ENCODE results near the gene RCOR1. TPM values are rescaled to one million over a fixed set of nuclear protein-coding genes. Genes with fewer than 3 reads are reported as not detected.
A peak's percentile ranks its signal among the peaks of the same experiment; 100 is the strongest.
"Not testable (repeated sequence)": the region's sequence is repeated elsewhere in the genome, so short reads cannot be mapped to it uniquely, and the experiment has no call there.

Gene RCOR1
- total RNA-seq, 2 donors from 2014 or later = 17.1 to 17.5 TPM

- Mint-ChIP-seq H3K9me3 (no peaks in the 10 kb centered on the region), H3K4me1 (ENCODE audit: low read depth in 2 of 2) (peaks cover 3 to 4% of the 10 kb centered on the region in 2 donors), H3K27me3 (no peaks in the 10 kb centered on the region), H3K36me3 (no peaks in the 10 kb centered on the region), H3K4me3 (no peak overlapping the region), H3K27ac (no peak overlapping the region)
- DNase-seq (ENCODE audit: low spot score) = no peak
- no peak for ATAC-seq
Observed at GRCh38 chr14:102560458-102561261, 31.8 kb upstream of the RCOR1 start.

GRCh38 chr14:102565331-102565887 lies 27.0 kb upstream of the RCOR1 start:
- H3K27ac Mint-ChIP-seq = peak overlapping the region in 1 of 2 donors; percentile 69
- H3K4me1 Mint-ChIP-seq (ENCODE audit: low read depth in 2 of 2) = peaks cover 14 to 16% of the 10 kb centered on the region in 2 donors
- ATAC-seq (peak in 1 of 2 donors; percentile 73), DNase-seq (ENCODE audit: low spot score) (no peak)
- H3K36me3 Mint-ChIP-seq = no peaks in the 10 kb centered on the region
- H3K27me3 Mint-ChIP-seq = no peaks in the 10 kb centered on the region
- peak overlapping the region; percentile 40 for H3K4me3 Mint-ChIP-seq
- H3K9me3 Mint-ChIP-seq = no peaks in the 10 kb centered on the region

- Mint-ChIP-seq H3K4me3 (peak overlapping the region; percentile 40), H3K27me3 (no peaks in the 10 kb centered on the region), H3K9me3 (no peaks in the 10 kb centered on the region), H3K4me1 (ENCODE audit: low read depth in 2 of 2) (peaks cover 14 to 16% of the 10 kb centered on the region in 2 donors), H3K36me3 (no peaks in the 10 kb centered on the region), H3K27ac (peak overlapping the region in 1 of 2 donors; percentile 69)
- DNase-seq (ENCODE audit: low spot score) = no peak
- no peak for ATAC-seq
Observed at GRCh38 chr14:102565959-102566358, 26.5 kb upstream of the RCOR1 start.

- DNase-seq (ENCODE audit: low spot score) = no peak
- peak; percentile 63 to 71 for ATAC-seq
- Mint-ChIP-seq H3K4me1 (ENCODE audit: low read depth in 2 of 2) (peaks cover 14 to 16% of the 10 kb centered on the region in 2 donors), H3K9me3 (no peaks in the 10 kb centered on the region), H3K4me3 (peak overlapping the region; percentile 65), H3K27ac (peak overlapping the region; percentile 68 to 70), H3K36me3 (no peaks in the 10 kb centered on the region), H3K27me3 (no peaks in the 10 kb centered on the region)
Observed at GRCh38 chr14:102568115-102568614, 24.3 kb upstream of the RCOR1 start.

- DNase-seq (ENCODE audit: low spot score) (no peak), ATAC-seq (no peak)
- H3K9me3 Mint-ChIP-seq = no peaks in the 10 kb centered on the region
- H3K4me3 Mint-ChIP-seq = no peak overlapping the region
- peaks cover 0 to 1% of the 10 kb centered on the region in 2 donors for H3K27me3 Mint-ChIP-seq
- H3K27ac Mint-ChIP-seq = no peak overlapping the region
- peaks cover 13 to 14% of the 10 kb centered on the region in 2 donors for H3K4me1 Mint-ChIP-seq (ENCODE audit: low read depth in 2 of 2)
- H3K36me3 Mint-ChIP-seq = no peaks in the 10 kb centered on the region
Observed at GRCh38 chr14:102570334-102570995, 22.0 kb upstream of the RCOR1 start.

- peak; percentile 44 for DNase-seq (ENCODE audit: low spot score)
- H3K4me3 Mint-ChIP-seq = no peak overlapping the region
- H3K36me3 Mint-ChIP-seq = no peaks in the 10 kb centered on the region
- ATAC-seq = no peak
- H3K9me3 Mint-ChIP-seq = no peaks in the 10 kb centered on the region
- peaks cover 9% of the 10 kb centered on the region in 2 donors for H3K4me1 Mint-ChIP-seq (ENCODE audit: low read depth in 2 of 2)
- peaks cover 0 to 3% of the 10 kb centered on the region in 2 donors for H3K27me3 Mint-ChIP-seq
- H3K27ac Mint-ChIP-seq = no peak overlapping the region
Observed at GRCh38 chr14:102571043-102571442, 21.4 kb upstream of the RCOR1 start.

GRCh38 chr14:102571478-102572042 lies 20.9 kb upstream of the RCOR1 start:
- peaks cover 0 to 3% of the 10 kb centered on the region in 2 donors for H3K27me3 Mint-ChIP-seq
- no peak overlapping the region for H3K4me3 Mint-ChIP-seq
- ATAC-seq (no peak), DNase-seq (ENCODE audit: low spot score) (no peak)
- H3K27ac Mint-ChIP-seq = no peak overlapping the region
- H3K9me3 Mint-ChIP-seq = no peaks in the 10 kb centered on the region
- no peaks in the 10 kb centered on the region for H3K36me3 Mint-ChIP-seq
- peaks cover 9% of the 10 kb centered on the region in 2 donors for H3K4me1 Mint-ChIP-seq (ENCODE audit: low read depth in 2 of 2)

- H3K4me3 Mint-ChIP-seq; H3K9me3 Mint-ChIP-seq; ATAC-seq; H3K27me3 Mint-ChIP-seq; H3K36me3 Mint-ChIP-seq; H3K4me1 Mint-ChIP-seq (ENCODE audit: low read depth in 2 of 2); H3K27ac Mint-ChIP-seq; DNase-seq (ENCODE audit: low spot score): not testable (repeated sequence)
Observed at GRCh38 chr14:102573161-102573560, 19.3 kb upstream of the RCOR1 start.

- no peak overlapping the region for H3K27ac Mint-ChIP-seq
- ATAC-seq = no peak
Observed at GRCh38 chr14:102573591-102574046, 18.8 kb upstream of the RCOR1 start.

GRCh38 chr14:102574281-102575159 lies 17.9 kb upstream of the RCOR1 start:
- no peak for DNase-seq (ENCODE audit: low spot score)
- H3K9me3 Mint-ChIP-seq = no peaks in the 10 kb centered on the region
- no peak overlapping the region for H3K27ac Mint-ChIP-seq
- no peaks in the 10 kb centered on the region for H3K4me1 Mint-ChIP-seq (ENCODE audit: low read depth in 2 of 2)
- no peaks in the 10 kb centered on the region for H3K36me3 Mint-ChIP-seq
- peaks cover 0 to 3% of the 10 kb centered on the region in 2 donors for H3K27me3 Mint-ChIP-seq
- no peak for ATAC-seq
- no peak overlapping the region for H3K4me3 Mint-ChIP-seq

More at GRCh38 chr14:102573591-102574046, 18.8 kb upstream of the RCOR1 start:
- Mint-ChIP-seq H3K36me3 (no peaks in the 10 kb centered on the region), H3K9me3 (no peaks in the 10 kb centered on the region), H3K4me1 (ENCODE audit: low read depth in 2 of 2) (peaks cover 0 to 1% of the 10 kb centered on the region in 2 donors), H3K4me3 (no peak overlapping the region), H3K27me3 (peaks cover 0 to 3% of the 10 kb centered on the region in 2 donors)
- no peak for DNase-seq (ENCODE audit: low spot score)

GRCh38 chr14:102575160-102575845 lies 17.1 kb upstream of the RCOR1 start:
- H3K4me3 Mint-ChIP-seq = no peak overlapping the region

GRCh38 chr14:102575846-102576428 lies 16.5 kb upstream of the RCOR1 start:
- H3K4me3 Mint-ChIP-seq; H3K9me3 Mint-ChIP-seq; H3K27me3 Mint-ChIP-seq; H3K36me3 Mint-ChIP-seq; H3K4me1 Mint-ChIP-seq (ENCODE audit: low read depth in 2 of 2); DNase-seq (ENCODE audit: low spot score); H3K27ac Mint-ChIP-seq; ATAC-seq: not testable (repeated sequence)

More at GRCh38 chr14:102575160-102575845, 17.1 kb upstream of the RCOR1 start:
- H3K4me1 Mint-ChIP-seq (ENCODE audit: low read depth in 2 of 2) = no peaks in the 10 kb centered on the region
- H3K27ac Mint-ChIP-seq = no peak overlapping the region
- ATAC-seq (no peak), DNase-seq (ENCODE audit: low spot score) (no peak)
- H3K27me3 Mint-ChIP-seq = peaks cover 0 to 3% of the 10 kb centered on the region in 2 donors
- no peaks in the 10 kb centered on the region for H3K36me3 Mint-ChIP-seq
- no peaks in the 10 kb centered on the region for H3K9me3 Mint-ChIP-seq
